Neural crest cell (in vitro differentiated cells): Measurements from ENCODE around the gene SLC1A7. TPM values are rescaled to one million over a fixed set of nuclear protein-coding genes. Genes with fewer than 3 reads are reported as not detected.
A peak's percentile ranks its signal among the peaks of the same experiment; 100 is the strongest.

Experiments used
- DNase-seq: peaks from one replicate; pipeline ENCODE4 v3.0.0; 2021; ENCODE audit warnings: low read depth, mixed read lengths, low spot score
- H3K27ac Mint-ChIP-seq: one replicate; pipeline ENCODE4 v1.8.0; 2021; ENCODE audit warnings: mild to moderate bottlenecking, mixed read lengths; ENCODE audit not compliant: unreplicated experiment
- H3K27me3 Mint-ChIP-seq: 2 replicates; pipeline ENCODE4 v1.8.0; 2021; ENCODE audit warnings: low read depth, mild to moderate bottlenecking, mixed read lengths
- H3K36me3 Mint-ChIP-seq: 2 replicates; pipeline ENCODE4 v1.8.0; 2021; ENCODE audit warnings: low read depth, mild to moderate bottlenecking, mixed read lengths
- H3K4me1 Mint-ChIP-seq: 2 replicates; pipeline ENCODE4 v1.8.0; 2021; ENCODE audit warnings: mixed read lengths
- H3K4me3 Mint-ChIP-seq: one replicate; pipeline ENCODE4 v1.8.0; 2021; ENCODE audit warnings: mild to moderate bottlenecking, mixed read lengths
- H3K9me3 Mint-ChIP-seq: 2 replicates; pipeline ENCODE4 v1.8.0; 2021; ENCODE audit warnings: mixed read lengths
- total RNA-seq: library from RNA; stranded (reverse); gene quantifications from 2 replicates; pipeline ENCODE4 v1.2.1, GENCODE V29; 2021
- TF ChIP-seq, protein P1 (sequence below): fragments of 200-600 bp; sonication (generic); conservative IDR thresholded peaks from 2 replicates; pipeline ENCODE4 v1.5.0; 2021; ENCODE audit warnings: antibody characterized with exemption, mild to moderate bottlenecking

SLC1A7 gene
- total RNA-seq, 1 donor from 2014 or later: not detected

DNA sequence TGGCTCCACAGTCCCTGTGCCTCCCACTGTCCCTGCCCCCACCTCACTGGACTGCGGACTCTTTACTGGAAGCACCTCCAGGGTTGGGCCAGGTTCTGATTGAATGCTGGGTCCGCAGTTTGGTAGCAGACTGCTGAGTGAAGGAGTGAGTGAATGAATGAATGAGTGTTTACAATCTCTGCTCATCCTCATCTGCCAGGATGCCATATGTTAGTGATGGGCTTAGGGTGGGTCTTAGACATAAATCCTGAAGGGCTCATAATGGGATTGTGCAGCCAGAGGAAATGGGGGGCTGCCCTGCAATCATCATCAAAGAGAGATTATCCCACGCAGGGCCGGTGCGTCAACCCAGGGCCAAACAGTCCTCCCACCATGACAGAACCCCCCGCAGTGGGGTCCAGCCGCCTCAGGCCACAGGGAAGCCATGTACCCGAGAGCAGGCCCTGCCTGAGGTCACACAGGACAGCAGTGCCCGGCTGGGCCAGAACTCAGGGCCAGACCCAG lies 26.1 kb downstream of the SLC1A7 start:
- no peak for DNase-seq
- H3K9me3 Mint-ChIP-seq: no peaks in the 10 kb centered on the region
- H3K36me3 Mint-ChIP-seq: no peaks in the 10 kb centered on the region
- H3K4me1 Mint-ChIP-seq: peaks cover 12% of the 10 kb centered on the region
- TF ChIP-seq, protein P1, sequence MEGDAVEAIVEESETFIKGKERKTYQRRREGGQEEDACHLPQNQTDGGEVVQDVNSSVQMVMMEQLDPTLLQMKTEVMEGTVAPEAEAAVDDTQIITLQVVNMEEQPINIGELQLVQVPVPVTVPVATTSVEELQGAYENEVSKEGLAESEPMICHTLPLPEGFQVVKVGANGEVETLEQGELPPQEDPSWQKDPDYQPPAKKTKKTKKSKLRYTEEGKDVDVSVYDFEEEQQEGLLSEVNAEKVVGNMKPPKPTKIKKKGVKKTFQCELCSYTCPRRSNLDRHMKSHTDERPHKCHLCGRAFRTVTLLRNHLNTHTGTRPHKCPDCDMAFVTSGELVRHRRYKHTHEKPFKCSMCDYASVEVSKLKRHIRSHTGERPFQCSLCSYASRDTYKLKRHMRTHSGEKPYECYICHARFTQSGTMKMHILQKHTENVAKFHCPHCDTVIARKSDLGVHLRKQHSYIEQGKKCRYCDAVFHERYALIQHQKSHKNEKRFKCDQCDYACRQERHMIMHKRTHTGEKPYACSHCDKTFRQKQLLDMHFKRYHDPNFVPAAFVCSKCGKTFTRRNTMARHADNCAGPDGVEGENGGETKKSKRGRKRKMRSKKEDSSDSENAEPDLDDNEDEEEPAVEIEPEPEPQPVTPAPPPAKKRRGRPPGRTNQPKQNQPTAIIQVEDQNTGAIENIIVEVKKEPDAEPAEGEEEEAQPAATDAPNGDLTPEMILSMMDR: no peak
- H3K27ac Mint-ChIP-seq: no peak overlapping the region
- H3K27me3 Mint-ChIP-seq: no peaks in the 10 kb centered on the region
- H3K4me3 Mint-ChIP-seq: no peak overlapping the region

DNA sequence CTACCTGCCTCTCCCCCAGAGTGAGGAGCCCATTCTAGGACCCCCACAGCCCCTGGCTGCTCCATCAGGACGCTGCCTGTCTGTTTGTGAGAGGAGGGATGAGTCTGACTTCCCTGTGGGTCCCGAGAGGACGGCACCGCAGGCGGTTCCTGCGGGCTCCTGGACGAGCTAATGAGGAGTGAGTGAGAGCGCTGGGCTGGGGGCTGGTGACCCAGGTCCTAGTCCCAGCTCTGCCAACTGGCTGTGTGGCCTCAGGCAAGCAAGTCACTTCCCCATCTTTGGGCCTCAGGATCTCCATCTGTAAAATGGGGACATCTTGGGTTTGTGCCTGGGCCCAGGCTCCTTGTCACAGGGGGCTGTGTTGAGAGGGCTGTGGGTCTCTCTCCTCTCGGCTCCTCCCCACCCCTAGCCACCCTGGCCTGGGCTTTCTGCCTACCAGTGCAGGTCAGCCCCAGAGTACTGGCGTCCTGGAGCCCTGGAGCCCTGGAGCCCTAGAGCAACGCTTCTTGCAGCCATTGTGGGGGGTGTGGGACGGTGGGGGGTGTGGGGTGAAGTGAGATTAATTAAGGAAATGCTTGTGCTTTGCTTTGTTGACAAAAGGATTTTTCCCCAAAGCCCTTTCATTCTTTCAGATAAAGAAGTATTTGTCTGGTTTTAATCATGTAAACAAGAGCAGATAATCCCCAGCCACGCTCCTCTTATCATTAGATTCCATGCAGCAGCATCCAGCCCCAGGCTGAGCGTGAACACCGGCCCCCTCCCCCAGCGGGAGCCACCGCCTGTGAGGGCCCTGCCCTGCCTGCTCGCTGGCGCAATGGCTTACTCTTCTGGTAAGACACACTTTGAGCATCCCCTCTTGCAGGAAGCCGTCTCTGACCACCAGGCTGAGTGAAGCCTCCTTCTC lies 26.8 kb downstream of the SLC1A7 start:
- Mint-ChIP-seq H3K27ac (no peak overlapping the region), H3K27me3 (no peaks in the 10 kb centered on the region), H3K4me1 (peaks cover 14% of the 10 kb centered on the region), H3K4me3 (no peak overlapping the region), H3K9me3 (no peaks in the 10 kb centered on the region), H3K36me3 (no peaks in the 10 kb centered on the region)
- DNase-seq: no peak
- TF ChIP-seq, protein P1: no peak

DNA sequence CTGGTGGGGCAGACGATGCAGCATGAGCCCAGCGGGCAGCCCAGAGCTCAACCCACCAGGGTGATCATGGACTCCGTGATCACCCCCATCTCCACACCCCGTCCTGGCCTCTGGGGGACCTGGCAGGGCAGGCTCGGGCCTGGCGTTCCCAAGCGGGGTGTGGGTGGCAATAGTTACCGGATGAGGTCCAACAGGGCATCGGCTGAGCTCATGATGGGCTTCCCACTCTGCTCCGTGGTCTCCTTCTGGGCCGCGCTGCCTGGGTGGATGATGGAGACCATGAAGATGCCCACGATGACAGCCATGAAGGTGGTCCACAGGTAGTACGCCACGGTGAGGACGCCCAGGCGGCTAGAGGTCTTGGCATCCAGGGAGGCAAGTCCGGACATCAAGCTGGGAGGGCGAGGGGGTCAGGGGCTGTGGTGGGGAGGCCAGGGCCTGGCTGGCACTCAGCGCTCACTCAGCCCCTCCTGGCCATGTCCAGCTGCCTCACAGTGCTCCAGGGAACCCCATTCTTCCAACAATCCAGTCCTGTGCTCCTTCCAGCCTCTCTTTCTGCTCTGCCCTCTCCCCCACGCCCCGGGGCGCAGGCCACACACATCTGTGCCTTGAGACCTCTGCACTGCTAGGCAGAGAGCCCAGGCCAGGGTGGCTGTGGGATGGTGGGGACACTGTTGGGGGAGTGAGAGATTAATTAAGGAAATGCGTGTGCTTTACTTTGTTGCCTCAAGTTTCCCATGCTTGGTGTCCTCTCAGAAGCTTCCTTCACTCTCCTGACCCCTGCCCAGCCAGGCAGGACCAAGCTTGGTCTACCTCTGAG lies 27.6 kb downstream of the SLC1A7 start:
- TF ChIP-seq, protein P1: no peak
- Mint-ChIP-seq H3K27ac (peak overlapping the region; percentile 35), H3K4me3 (no peak overlapping the region), H3K9me3 (no peaks in the 10 kb centered on the region), H3K36me3 (no peaks in the 10 kb centered on the region), H3K27me3 (no peaks in the 10 kb centered on the region), H3K4me1 (peaks cover 16% of the 10 kb centered on the region)
- DNase-seq: no peak

DNA sequence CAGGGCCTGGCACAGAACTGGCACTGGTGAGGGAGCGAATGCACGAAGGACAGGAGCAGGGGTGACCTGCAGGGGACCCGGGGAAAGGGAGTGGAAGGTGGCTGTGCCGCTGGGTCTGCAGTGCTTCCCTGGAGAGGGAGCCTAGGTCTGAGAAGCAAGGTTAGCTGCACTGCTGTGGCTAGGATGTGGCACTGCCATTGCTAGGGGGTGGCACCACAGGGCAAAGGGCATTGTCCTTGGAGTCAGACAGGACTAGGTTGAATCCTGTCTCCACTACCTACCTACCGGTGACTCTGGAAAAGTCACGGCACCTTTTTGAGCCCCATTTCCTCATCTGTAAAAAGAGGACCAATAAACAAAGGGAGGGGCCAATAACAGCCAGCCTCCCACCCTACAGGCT lies 28.3 kb downstream of the SLC1A7 start:
- H3K9me3 Mint-ChIP-seq: no peaks in the 10 kb centered on the region
- no peak overlapping the region for H3K27ac Mint-ChIP-seq
- DNase-seq: no peak
- no peak overlapping the region for H3K4me3 Mint-ChIP-seq
- TF ChIP-seq, protein P1: no peak
- no peaks in the 10 kb centered on the region for H3K36me3 Mint-ChIP-seq
- H3K4me1 Mint-ChIP-seq: peaks cover 16% of the 10 kb centered on the region
- no peaks in the 10 kb centered on the region for H3K27me3 Mint-ChIP-seq

- no peaks in the 10 kb centered on the region for H3K36me3 Mint-ChIP-seq
These were observed 29.6 kb downstream of the SLC1A7 start for GRCh38 chr1:53112861-53113260.

More at GRCh38 chr1:53112861-53113260, 29.6 kb downstream of the SLC1A7 start:
- no peak for DNase-seq
- H3K4me3 Mint-ChIP-seq: no peak overlapping the region
- no peak overlapping the region for H3K27ac Mint-ChIP-seq
- TF ChIP-seq, protein P1: no peak
- peaks cover 19% of the 10 kb centered on the region for H3K4me1 Mint-ChIP-seq
- no peaks in the 10 kb centered on the region for H3K9me3 Mint-ChIP-seq
- no peaks in the 10 kb centered on the region for H3K27me3 Mint-ChIP-seq
